H1 (cell line): ENCODE data around the gene TNFRSF11A.

Experiments used
- BRCA1 ChIP-seq: IDR thresholded peaks from 2 replicates; pipeline ENCODE4 v1.6.1; 2012; ENCODE audit warnings: low read depth, low read length, improper control_type of control experiment
- EP300 ChIP-seq, 2 experiments: IDR thresholded peaks; 1 replicate in 1 of 2; 2 replicates in 1 of 2; pipeline ENCODE4 v1.6.1; 2011 to 2012; ENCODE audit warnings: low read depth in 2 of 2, low read length in 2 of 2, mild to moderate bottlenecking in 2 of 2, borderline replicate concordance in 1 of 2, inconsistent platforms in 1 of 2, moderate library complexity in 1 of 2
- EZH2 ChIP-seq: fragments of 200-600 bp; sonication (generic); IDR thresholded peaks from 2 replicates; pipeline ENCODE4 v1.7.1; 2012; ENCODE audit warnings: low read depth, mild to moderate bottlenecking, moderate library complexity, low read length, inconsistent platforms; ENCODE audit not compliant: severe bottlenecking
- GABPA ChIP-seq: IDR thresholded peaks from 2 replicates; pipeline ENCODE4 v1.6.1; 2011; ENCODE audit warnings: mild to moderate bottlenecking, low read length, moderate library complexity, borderline replicate concordance; ENCODE audit not compliant: insufficient read depth
- KDM1A ChIP-seq: fragments of 200-600, 300-600 bp; sonication (generic); IDR thresholded peaks from 2 replicates; pipeline ENCODE4 v1.7.1; 2016; ENCODE audit warnings: mild to moderate bottlenecking, low read length, borderline replicate concordance
- POLR2A ChIP-seq, 2 experiments: IDR thresholded peaks; 1 replicate in 1 of 2; 2 replicates in 1 of 2; pipeline ENCODE4 v1.6.1; 2011; ENCODE audit warnings: low read depth in 2 of 2, low read length in 2 of 2, mild to moderate bottlenecking in 2 of 2; ENCODE audit errors: control extremely low read depth in 1 of 2
- POLR2AphosphoS5 ChIP-seq: IDR thresholded peaks from 2 replicates; pipeline ENCODE4 v1.6.1; 2011; ENCODE audit warnings: low read depth, low read length
- RFX5 ChIP-seq: IDR thresholded peaks from 2 replicates; pipeline ENCODE4 v1.6.1; 2011; ENCODE audit warnings: low read depth, low read length, improper control_type of control experiment, borderline replicate concordance
- SIN3A ChIP-seq, 2 experiments: IDR thresholded peaks in 1 of 2; conservative IDR thresholded peaks in 1 of 2; 2 replicates each; pipeline ENCODE4 v1.6.1; 2011 to 2012; ENCODE audit warnings: low read length in 2 of 2, improper control_type of control experiment in 1 of 2, low read depth in 1 of 2, mild to moderate bottlenecking in 1 of 2
- SP1 ChIP-seq: IDR thresholded peaks from 2 replicates; pipeline ENCODE4 v1.6.1; 2011; ENCODE audit warnings: low read depth, low read length
- SP2 ChIP-seq: IDR thresholded peaks from 2 replicates; pipeline ENCODE4 v1.6.1; 2012; ENCODE audit warnings: mild to moderate bottlenecking, low read length, inconsistent platforms
- TF ChIP-seq, protein P1 (sequence below), 3 experiments: IDR thresholded peaks; 1 replicate in 2 of 3; 2 replicates in 1 of 3; pipeline versions ENCODE4 v1.5.1 to v1.6.1; 2011; ENCODE audit warnings: low read length in 3 of 3, mild to moderate bottlenecking in 3 of 3, inconsistent platforms in 2 of 3, low read depth in 1 of 3, moderate library complexity in 1 of 3; ENCODE audit not compliant: insufficient read depth in 1 of 3; ENCODE audit errors: control extremely low read depth in 1 of 3
- TF ChIP-seq, protein P2 (sequence below): IDR thresholded peaks from 2 replicates; pipeline ENCODE4 v1.6.1; 2011; ENCODE audit warnings: low read length, improper control_type of control experiment

- TF ChIP-seq POLR2A (IDR thresholded peaks at IDR 0.05; ENCODE audit: control extremely low read depth in 1 of 2, low read depth in 2 of 2, low read length in 2 of 2) (no peak), GABPA (no peak), POLR2AphosphoS5 (no peak), EZH2 (no peak), SP1 (no peak), SP2 (no peak), EP300 (IDR thresholded peaks at IDR 0.05; ENCODE audit: borderline replicate concordance in 1 of 2, low read depth in 2 of 2, low read length in 2 of 2) (no peak), BRCA1 (no peak), KDM1A (no peak), SIN3A (conservative IDR thresholded peaks at IDR 0.05 in 1 of 2, IDR thresholded peaks at IDR 0.05 in 1 of 2; ENCODE audit: low read depth in 1 of 2, low read length in 2 of 2) (no peak), RFX5 (no peak)
- TF ChIP-seq, protein P1, sequence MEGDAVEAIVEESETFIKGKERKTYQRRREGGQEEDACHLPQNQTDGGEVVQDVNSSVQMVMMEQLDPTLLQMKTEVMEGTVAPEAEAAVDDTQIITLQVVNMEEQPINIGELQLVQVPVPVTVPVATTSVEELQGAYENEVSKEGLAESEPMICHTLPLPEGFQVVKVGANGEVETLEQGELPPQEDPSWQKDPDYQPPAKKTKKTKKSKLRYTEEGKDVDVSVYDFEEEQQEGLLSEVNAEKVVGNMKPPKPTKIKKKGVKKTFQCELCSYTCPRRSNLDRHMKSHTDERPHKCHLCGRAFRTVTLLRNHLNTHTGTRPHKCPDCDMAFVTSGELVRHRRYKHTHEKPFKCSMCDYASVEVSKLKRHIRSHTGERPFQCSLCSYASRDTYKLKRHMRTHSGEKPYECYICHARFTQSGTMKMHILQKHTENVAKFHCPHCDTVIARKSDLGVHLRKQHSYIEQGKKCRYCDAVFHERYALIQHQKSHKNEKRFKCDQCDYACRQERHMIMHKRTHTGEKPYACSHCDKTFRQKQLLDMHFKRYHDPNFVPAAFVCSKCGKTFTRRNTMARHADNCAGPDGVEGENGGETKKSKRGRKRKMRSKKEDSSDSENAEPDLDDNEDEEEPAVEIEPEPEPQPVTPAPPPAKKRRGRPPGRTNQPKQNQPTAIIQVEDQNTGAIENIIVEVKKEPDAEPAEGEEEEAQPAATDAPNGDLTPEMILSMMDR (IDR thresholded peaks at IDR 0.05; ENCODE audit: control extremely low read depth in 1 of 3, insufficient read depth in 1 of 3, low read depth in 1 of 3, low read length in 3 of 3), result no peak
- TF ChIP-seq, protein P2, sequence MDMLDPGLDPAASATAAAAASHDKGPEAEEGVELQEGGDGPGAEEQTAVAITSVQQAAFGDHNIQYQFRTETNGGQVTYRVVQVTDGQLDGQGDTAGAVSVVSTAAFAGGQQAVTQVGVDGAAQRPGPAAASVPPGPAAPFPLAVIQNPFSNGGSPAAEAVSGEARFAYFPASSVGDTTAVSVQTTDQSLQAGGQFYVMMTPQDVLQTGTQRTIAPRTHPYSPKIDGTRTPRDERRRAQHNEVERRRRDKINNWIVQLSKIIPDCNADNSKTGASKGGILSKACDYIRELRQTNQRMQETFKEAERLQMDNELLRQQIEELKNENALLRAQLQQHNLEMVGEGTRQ, result no peak
Measured at GRCh38 chr18:62348474-62348873, 23.4 kb downstream of the TNFRSF11A start.
